ENCODE measurements around the gene ASTN2. TPM values are rescaled to one million over a fixed set of nuclear protein-coding genes. Genes with fewer than 3 reads are reported as not detected.

Gene ASTN2
- polyA plus RNA-seq, 1 experiment, result 12.8 TPM

- H3K4me3 ChIP-seq (ENCODE audit: low read depth, low read length), result no peak overlapping the region
- ChIA-PET POLR2A (no interaction called here), CTCF (no interaction called here)
- no peaks in the 10 kb centered on the region for H3K36me3 ChIP-seq (ENCODE audit: control insufficient read depth, insufficient read depth, low read length)
- DNase-seq (ENCODE audit: low read depth), result no peak
- H3K27me3 ChIP-seq (ENCODE audit: control insufficient read depth, insufficient read depth, low read length), result no peaks in the 10 kb centered on the region
- TF ChIP-seq CTCF (IDR thresholded peaks at IDR 0.05; ENCODE audit: insufficient read depth, low read depth, low read length), result no peak
These were observed 616.3 kb downstream of the ASTN2 start for GRCh38 chr9:116798521-116798920.

- POLR2A ChIA-PET, result no interaction called here
- CTCF ChIA-PET, result interaction anchor here (0.6 kb wide), 1 partner anchor 662 kb away, joined by 3 read pairs; no protein-coding TSS in a partner anchor
- Histone ChIP-seq H3K27me3 (ENCODE audit: control insufficient read depth, insufficient read depth, low read length) (no peaks in the 10 kb centered on the region), H3K36me3 (ENCODE audit: control insufficient read depth, insufficient read depth, low read length) (no peaks in the 10 kb centered on the region), H3K4me3 (ENCODE audit: low read depth, low read length) (no peak overlapping the region)
- TF ChIP-seq CTCF (IDR thresholded peaks at IDR 0.05; ENCODE audit: insufficient read depth, low read depth, low read length), result no peak
- no peak for DNase-seq (ENCODE audit: low read depth)
These were observed 617.6 kb downstream of the ASTN2 start for GRCh38 chr9:116797276-116797675.

- no peak for DNase-seq (ENCODE audit: low read depth)
- ChIA-PET POLR2A (no interaction called here), CTCF (no interaction called here)
- TF ChIP-seq CTCF (IDR thresholded peaks at IDR 0.05; ENCODE audit: insufficient read depth, low read depth, low read length), result no peak
- Histone ChIP-seq H3K27me3 (ENCODE audit: control insufficient read depth, insufficient read depth, low read length) (no peaks in the 10 kb centered on the region), H3K4me3 (ENCODE audit: low read depth, low read length) (no peak overlapping the region), H3K36me3 (ENCODE audit: control insufficient read depth, insufficient read depth, low read length) (no peaks in the 10 kb centered on the region)
These were observed 618.2 kb downstream of the ASTN2 start for GRCh38 chr9:116796669-116797068.

GRCh38 chr9:116795821-116796220, 619.0 kb downstream of the ASTN2 start:
- CTCF ChIA-PET, result no interaction called here

GRCh38 chr9:116792271-116792670, 622.6 kb downstream of the ASTN2 start:
- CTCF ChIA-PET, result no interaction called here
- no peaks in the 10 kb centered on the region for H3K27me3 ChIP-seq (ENCODE audit: control insufficient read depth, insufficient read depth, low read length)
- no peaks in the 10 kb centered on the region for H3K36me3 ChIP-seq (ENCODE audit: control insufficient read depth, insufficient read depth, low read length)
- H3K4me3 ChIP-seq (ENCODE audit: low read depth, low read length), result no peak overlapping the region
- POLR2A ChIA-PET, result no interaction called here
- no peak for TF ChIP-seq CTCF (IDR thresholded peaks at IDR 0.05; ENCODE audit: insufficient read depth, low read depth, low read length)
- no peak for DNase-seq (ENCODE audit: low read depth)

More at GRCh38 chr9:116795821-116796220, 619.0 kb downstream of the ASTN2 start:
- Histone ChIP-seq H3K4me3 (ENCODE audit: low read depth, low read length) (no peak overlapping the region), H3K27me3 (ENCODE audit: control insufficient read depth, insufficient read depth, low read length) (no peaks in the 10 kb centered on the region), H3K36me3 (ENCODE audit: control insufficient read depth, insufficient read depth, low read length) (no peaks in the 10 kb centered on the region)
- no peak for TF ChIP-seq CTCF (IDR thresholded peaks at IDR 0.05; ENCODE audit: insufficient read depth, low read depth, low read length)
- no peak for DNase-seq (ENCODE audit: low read depth)
- POLR2A ChIA-PET, result no interaction called here
